ENCODE results near the gene QSOX1.

QSOX1 gene

DNA sequence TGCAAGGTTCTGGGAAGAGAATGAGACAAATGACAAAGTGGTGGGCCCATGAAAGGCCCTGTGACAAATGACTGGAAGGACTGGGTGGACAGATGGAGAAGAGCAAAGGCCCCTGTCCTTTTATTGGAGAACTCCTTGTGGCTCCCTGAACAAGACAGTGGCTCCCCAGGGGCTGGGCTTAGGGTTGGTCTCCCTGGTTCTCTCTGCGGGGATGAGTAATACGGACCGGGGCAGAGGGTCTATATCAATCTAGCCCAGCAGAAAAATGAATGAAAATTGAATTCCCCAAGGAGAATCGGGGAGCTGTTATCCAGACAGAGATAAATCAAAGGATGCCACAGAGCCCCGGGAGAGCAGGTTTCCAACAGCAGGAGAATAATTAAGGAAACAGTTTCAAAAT lies 70.2 kb downstream of the QSOX1 start:
- no peak overlapping the region for H3K9ac ChIP-seq
- peaks cover 22% of the 10 kb centered on the region for H3K4me1 ChIP-seq (ENCODE audit: low read depth, poor library complexity, severe bottlenecking)
- H3K79me2 ChIP-seq (ENCODE audit: insufficient read depth, low read depth): no peaks in the 10 kb centered on the region
- no peak overlapping the region for H2AFZ ChIP-seq (ENCODE audit: low read depth)
- no peak overlapping the region for H3K4me3 ChIP-seq (IDR thresholded peaks at IDR 0.05; ENCODE audit: insufficient read depth, low read depth, low read length)
- no peak overlapping the region for H3K4me2 ChIP-seq
- H3K36me3 ChIP-seq (ENCODE audit: insufficient read depth): no peaks in the 10 kb centered on the region
- no peaks in the 10 kb centered on the region for H4K20me1 ChIP-seq (ENCODE audit: insufficient read depth)
- no peak overlapping the region for H3K27ac ChIP-seq
- H3K27me3 ChIP-seq (ENCODE audit: insufficient read depth, low read depth): peaks cover 9% of the 10 kb centered on the region; the same call in 1 of the 2 replicates
- TF ChIP-seq, protein P1, sequence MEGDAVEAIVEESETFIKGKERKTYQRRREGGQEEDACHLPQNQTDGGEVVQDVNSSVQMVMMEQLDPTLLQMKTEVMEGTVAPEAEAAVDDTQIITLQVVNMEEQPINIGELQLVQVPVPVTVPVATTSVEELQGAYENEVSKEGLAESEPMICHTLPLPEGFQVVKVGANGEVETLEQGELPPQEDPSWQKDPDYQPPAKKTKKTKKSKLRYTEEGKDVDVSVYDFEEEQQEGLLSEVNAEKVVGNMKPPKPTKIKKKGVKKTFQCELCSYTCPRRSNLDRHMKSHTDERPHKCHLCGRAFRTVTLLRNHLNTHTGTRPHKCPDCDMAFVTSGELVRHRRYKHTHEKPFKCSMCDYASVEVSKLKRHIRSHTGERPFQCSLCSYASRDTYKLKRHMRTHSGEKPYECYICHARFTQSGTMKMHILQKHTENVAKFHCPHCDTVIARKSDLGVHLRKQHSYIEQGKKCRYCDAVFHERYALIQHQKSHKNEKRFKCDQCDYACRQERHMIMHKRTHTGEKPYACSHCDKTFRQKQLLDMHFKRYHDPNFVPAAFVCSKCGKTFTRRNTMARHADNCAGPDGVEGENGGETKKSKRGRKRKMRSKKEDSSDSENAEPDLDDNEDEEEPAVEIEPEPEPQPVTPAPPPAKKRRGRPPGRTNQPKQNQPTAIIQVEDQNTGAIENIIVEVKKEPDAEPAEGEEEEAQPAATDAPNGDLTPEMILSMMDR (conservative IDR thresholded peaks at IDR 0.05; ENCODE audit: low read depth, low read length): no peak

DNA sequence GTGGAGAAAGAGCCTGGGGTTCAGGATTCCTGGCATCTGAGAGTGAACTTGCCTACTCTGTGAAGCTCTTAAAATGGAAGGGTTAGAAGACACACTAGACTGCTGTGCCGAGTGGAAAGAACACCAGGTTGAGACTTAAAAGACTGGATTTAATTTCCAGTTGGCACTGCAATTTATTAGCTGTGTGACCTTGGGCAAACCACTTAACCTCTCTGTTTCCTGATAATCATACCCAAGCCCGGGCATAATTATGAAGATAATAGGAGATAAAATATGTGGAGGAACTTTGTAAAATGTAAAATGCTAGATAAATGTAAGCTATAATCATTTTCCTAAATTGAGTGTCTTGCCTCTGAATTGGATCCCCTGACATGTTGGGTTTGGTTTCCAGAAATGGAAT lies 70.7 kb downstream of the QSOX1 start:
- H4K20me1 ChIP-seq (ENCODE audit: insufficient read depth): no peaks in the 10 kb centered on the region
- TF ChIP-seq, protein P1 (conservative IDR thresholded peaks at IDR 0.05; ENCODE audit: low read depth, low read length): no peak
- no peaks in the 10 kb centered on the region for H3K36me3 ChIP-seq (ENCODE audit: insufficient read depth)
- H3K79me2 ChIP-seq (ENCODE audit: insufficient read depth, low read depth): no peaks in the 10 kb centered on the region
- H3K4me1 ChIP-seq (ENCODE audit: low read depth, poor library complexity, severe bottlenecking): peaks cover 22% of the 10 kb centered on the region
- no peak overlapping the region for H3K4me3 ChIP-seq (IDR thresholded peaks at IDR 0.05; ENCODE audit: insufficient read depth, low read depth, low read length)
- peaks cover 11% of the 10 kb centered on the region for H3K27me3 ChIP-seq (ENCODE audit: insufficient read depth, low read depth)
- H2AFZ ChIP-seq (ENCODE audit: low read depth): no peak overlapping the region
- no peak overlapping the region for H3K4me2 ChIP-seq
- no peak overlapping the region for H3K27ac ChIP-seq
- H3K9ac ChIP-seq: no peak overlapping the region

DNA sequence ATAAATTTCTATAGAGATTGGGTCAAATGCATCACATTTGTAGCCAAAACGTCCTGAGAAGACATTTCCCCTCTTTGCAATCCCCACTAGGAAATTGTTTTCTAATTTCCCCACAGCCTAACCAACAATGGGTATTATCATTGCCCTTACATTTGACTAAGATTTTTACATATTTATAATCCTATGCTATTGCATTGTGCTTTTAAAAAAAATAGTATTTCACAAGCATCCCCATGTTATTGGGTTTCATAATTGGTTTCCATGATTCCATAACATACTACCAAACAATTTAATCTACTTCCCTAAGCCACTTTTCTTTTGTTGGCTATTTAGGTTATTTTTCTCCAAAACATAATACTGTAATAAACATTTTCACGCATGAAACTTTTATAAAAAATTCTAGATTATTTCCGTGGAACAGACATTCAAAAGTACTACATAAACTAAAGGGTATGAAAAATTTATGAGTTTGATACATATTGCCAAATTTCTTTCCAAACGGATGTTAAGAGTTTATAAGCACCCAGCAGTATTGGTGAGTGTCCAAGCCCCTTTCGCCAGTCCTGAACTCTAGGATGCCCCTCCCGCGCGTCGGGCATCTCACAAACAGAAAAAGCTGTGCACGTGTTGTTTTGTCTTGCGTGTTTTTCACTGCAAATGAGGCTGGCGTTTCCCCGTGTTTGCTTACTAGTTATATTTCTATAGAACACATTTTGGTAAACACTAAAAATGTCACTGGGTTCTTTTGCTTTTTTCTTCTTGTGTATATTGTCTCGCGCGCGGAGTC lies 73.4 kb downstream of the QSOX1 start:
- no peak overlapping the region for H3K27ac ChIP-seq
- H3K4me1 ChIP-seq (ENCODE audit: low read depth, poor library complexity, severe bottlenecking): peaks cover 13% of the 10 kb centered on the region
- no peak overlapping the region for H3K4me2 ChIP-seq
- H3K36me3 ChIP-seq (ENCODE audit: insufficient read depth): no peaks in the 10 kb centered on the region
- peaks cover 31% of the 10 kb centered on the region for H3K27me3 ChIP-seq (ENCODE audit: insufficient read depth, low read depth)
- no peaks in the 10 kb centered on the region for H4K20me1 ChIP-seq (ENCODE audit: insufficient read depth)
- H3K79me2 ChIP-seq (ENCODE audit: insufficient read depth, low read depth): no peaks in the 10 kb centered on the region
- H3K4me3 ChIP-seq (IDR thresholded peaks at IDR 0.05; ENCODE audit: insufficient read depth, low read depth, low read length): no peak overlapping the region
- TF ChIP-seq, protein P1 (conservative IDR thresholded peaks at IDR 0.05; ENCODE audit: low read depth, low read length): no peak
- no peak overlapping the region for H3K9ac ChIP-seq
- H2AFZ ChIP-seq (ENCODE audit: low read depth): no peak overlapping the region

DNA sequence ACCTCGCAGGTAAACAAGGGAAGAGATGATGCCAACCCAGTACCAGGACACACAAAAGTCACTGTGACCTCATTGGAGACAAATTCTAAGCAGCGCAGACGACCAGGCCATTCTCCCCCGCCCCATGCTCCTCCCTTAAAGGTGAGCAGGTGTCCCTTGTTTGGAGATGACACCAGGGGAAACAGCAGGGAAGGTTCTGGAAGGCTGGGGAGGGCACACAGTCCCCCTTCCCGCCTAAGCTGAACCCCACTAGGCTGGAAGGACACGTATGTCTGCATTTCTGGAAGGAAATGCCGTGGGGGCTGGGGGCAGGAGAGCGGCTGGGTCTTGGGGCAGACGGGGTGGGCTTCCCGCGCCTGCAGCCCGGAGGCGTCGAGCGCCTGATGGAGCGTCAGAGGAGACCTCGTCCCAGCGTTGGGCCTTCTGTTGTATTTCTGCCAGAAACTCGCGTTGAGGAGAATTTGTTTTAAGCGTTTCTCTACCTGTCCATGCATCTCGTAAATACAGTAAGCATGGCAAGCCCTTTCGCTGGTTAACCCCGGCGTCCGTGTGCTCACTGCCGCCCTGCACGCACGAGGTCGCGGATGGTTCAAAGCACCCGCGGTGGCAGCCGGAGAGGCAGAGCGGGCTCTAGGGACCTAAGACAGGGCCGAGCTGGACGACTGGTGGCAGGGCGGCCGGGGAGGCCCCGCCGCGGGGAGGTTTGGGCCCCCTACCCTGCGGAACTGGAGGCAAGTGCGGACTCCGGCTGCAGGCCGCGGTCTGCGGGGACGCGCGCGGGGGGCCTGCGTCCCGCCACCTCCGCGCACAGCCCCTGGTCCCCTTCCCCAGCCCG lies 74.2 kb downstream of the QSOX1 start:
- Histone ChIP-seq H2AFZ (ENCODE audit: low read depth) (peak overlapping the region; percentile 98), H3K9ac (peak overlapping the region; percentile 54), H3K4me2 (peak overlapping the region; percentile 90), H3K79me2 (ENCODE audit: insufficient read depth, low read depth) (no peaks in the 10 kb centered on the region), H3K27me3 (ENCODE audit: insufficient read depth, low read depth) (peaks cover 31% of the 10 kb centered on the region), H3K4me1 (ENCODE audit: low read depth, poor library complexity, severe bottlenecking) (peaks cover 7% of the 10 kb centered on the region), H3K27ac (no peak overlapping the region), H4K20me1 (ENCODE audit: insufficient read depth) (no peaks in the 10 kb centered on the region), H3K36me3 (ENCODE audit: insufficient read depth) (no peaks in the 10 kb centered on the region), H3K4me3 (IDR thresholded peaks at IDR 0.05; ENCODE audit: insufficient read depth, low read depth, low read length) (peak overlapping the region; percentile 65)
- TF ChIP-seq, protein P1 (conservative IDR thresholded peaks at IDR 0.05; ENCODE audit: low read depth, low read length): no peak

All from KMS-11 (cell line).